Measurements from ENCODE around the gene DRD3.

The DRD3 gene

DNA sequence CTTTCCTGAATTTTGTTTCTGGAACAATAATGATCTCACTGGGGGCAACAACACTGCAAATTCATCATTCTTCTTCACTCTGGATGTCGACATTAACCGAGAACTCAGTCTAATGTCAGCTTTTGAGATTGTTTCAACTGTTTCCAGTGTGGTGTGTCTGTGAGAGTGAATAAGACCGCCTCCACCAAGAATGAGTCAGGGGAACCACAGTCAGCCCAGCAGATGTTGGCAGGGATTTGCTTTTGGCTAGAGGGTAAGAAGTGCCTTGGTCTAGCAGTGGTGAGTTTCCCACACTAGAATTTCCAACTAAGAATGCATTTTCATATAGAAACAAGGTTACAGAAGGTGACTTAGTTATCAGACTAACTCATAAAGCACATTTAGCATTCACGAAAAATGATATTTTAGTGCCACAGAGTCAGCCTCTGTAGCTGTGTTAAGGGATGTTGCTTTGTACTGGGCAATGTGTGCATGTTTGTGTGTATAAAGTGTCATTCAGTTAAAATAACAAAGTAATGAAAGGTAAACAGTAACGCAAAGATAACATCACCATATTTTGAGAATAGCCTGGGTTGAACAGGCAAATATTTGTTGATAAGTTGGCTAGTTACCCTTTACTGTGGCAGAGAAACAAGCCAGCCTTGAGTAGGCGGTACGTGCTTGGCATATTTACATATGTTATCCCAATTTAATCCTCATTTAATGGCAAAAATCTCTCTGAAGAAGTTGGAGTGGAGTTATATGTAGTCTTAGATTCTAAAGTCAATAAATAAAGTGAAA is 33.8 kb downstream of the DRD3 start:
- TF ChIP-seq CTCF (conservative IDR thresholded peaks at IDR 0.05; ENCODE audit: low read depth, low read length), result no peak
- no peak overlapping the region for H3K4me3 ChIP-seq (ENCODE audit: low read length)
- DNase-seq (ENCODE audit: low read depth), result no peak

DNA sequence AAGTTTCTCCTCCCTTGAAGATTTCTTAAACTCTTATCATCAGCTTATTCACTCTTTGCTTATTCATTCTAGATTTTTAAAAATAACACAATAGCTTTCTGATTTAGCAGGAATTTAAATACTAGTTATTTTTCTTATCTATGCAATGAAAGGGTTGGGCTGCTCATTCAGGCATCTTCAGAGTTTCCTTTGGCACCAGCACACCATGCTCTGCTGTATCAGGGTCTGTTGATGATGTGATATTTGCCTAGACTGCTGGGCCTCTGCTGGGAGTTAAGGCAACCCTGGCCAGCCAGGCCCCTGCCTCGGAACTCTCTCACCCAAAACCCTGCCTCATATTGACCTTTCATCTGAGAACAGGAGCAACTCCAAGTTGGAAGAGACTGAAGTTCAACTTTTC is 35.0 kb downstream of the DRD3 start:
- H3K4me3 ChIP-seq (ENCODE audit: low read length), result no peak overlapping the region
- TF ChIP-seq CTCF (conservative IDR thresholded peaks at IDR 0.05; ENCODE audit: low read depth, low read length), result no peak
- no peak for DNase-seq (ENCODE audit: low read depth)

- no peak for DNase-seq (ENCODE audit: low read depth)
- no peak for TF ChIP-seq CTCF (conservative IDR thresholded peaks at IDR 0.05; ENCODE audit: low read depth, low read length)
- H3K4me3 ChIP-seq (ENCODE audit: low read length), result no peak overlapping the region
Measured at GRCh38 chr3:114139836-114140235, 39.0 kb downstream of the DRD3 start.

GRCh38 chr3:114133947-114134346 is 44.9 kb downstream of the DRD3 start:
- no peak for TF ChIP-seq CTCF (conservative IDR thresholded peaks at IDR 0.05; ENCODE audit: low read depth, low read length)
- no peak for DNase-seq (ENCODE audit: low read depth)
- no peak overlapping the region for H3K4me3 ChIP-seq (ENCODE audit: low read length)

DNA sequence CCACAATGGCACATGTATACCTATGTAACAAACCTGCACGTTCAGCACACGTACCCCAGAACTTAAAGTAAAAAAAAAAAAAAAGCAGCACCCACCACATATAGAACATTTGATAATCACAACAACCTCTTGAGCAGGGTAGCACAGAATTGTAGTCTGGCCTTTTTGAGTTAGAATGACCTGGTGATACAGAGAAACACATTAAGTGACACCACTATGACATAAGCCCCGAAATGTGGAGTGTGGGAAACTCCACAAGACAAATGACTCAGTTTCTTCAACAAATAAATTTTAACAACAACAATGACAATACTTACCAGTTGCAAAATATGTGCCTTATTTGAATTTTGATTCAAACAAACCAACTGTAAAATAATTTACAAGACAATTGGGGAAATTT is 46.4 kb downstream of the DRD3 start:
- TF ChIP-seq CTCF (conservative IDR thresholded peaks at IDR 0.05; ENCODE audit: low read depth, low read length), result no peak
- DNase-seq (ENCODE audit: low read depth), result no peak
- H3K4me3 ChIP-seq (ENCODE audit: low read length), result no peak overlapping the region

DNA sequence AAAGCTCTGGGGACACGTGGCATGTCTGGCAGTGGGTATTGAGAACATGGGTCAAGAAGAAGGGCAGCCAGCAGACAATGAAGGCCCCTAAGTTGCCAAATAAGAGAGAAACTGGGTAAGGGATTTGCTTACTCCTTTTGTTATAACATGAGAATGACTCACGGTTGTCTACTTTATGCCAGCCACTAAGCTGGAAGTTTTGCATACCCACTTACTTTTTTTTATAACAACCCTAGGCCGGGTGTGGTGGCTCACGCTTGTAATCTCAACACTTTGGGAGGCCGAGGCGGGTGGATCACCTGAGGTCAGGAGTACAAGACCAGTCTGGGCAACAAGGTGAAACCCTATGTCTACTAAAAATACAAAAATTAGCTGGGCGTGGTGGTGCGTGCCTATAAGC is 50.0 kb downstream of the DRD3 start:
- no peak for TF ChIP-seq CTCF (conservative IDR thresholded peaks at IDR 0.05; ENCODE audit: low read depth, low read length)
- H3K4me3 ChIP-seq (ENCODE audit: low read length), result no peak overlapping the region
- DNase-seq (ENCODE audit: low read depth), result no peak

DNA sequence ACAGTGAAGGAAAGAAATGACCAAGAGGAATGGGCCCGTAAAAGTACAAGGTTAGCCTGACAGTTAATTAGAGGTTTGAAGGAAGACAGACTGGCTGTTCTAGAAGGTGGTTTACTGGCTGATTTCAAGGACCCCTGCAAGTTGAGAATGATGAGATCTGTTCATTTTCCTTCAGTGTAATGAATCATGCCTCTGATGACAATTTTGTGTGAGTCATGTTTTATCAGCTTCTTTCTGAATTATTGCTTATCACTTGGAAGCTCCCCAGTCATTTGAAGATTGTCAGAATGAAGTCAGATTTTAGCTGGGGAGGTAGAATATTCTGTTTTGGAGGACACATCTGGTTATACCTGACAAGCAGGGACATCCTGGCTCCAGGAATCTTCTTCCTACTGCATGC is 50.6 kb downstream of the DRD3 start:
- TF ChIP-seq CTCF (conservative IDR thresholded peaks at IDR 0.05; ENCODE audit: low read depth, low read length), result no peak
- no peak overlapping the region for H3K4me3 ChIP-seq (ENCODE audit: low read length)
- DNase-seq (ENCODE audit: low read depth), result no peak

All from retinal pigment epithelial cell (primary cell).